Endometrial microvascular endothelial cells (primary cell): ENCODE measurements around the gene FLNC. TPM values are rescaled to one million over a fixed set of nuclear protein-coding genes. Genes with fewer than 3 reads are reported as not detected.

ENCODE experiments used
- in situ Hi-C: cut with HindIII; loops from 2 replicates; pipeline ENCODE4 v1.10.0; 2017; ENCODE audit warnings: low sequenced_read_pairs, low pct_unique_long_range_greater_than_20kb; ENCODE audit errors: inconsistent ontology term
- total RNA-seq: library from RNA; depleted of rRNA; stranded (reverse); fragments of >200 nt; gene quantifications from one replicate; pipeline ENCODE4 v1.2.3, GENCODE V29; 2015; ENCODE audit errors: inconsistent ontology term

The FLNC gene
- total RNA-seq, 1 donor from 2014 or later = 155 TPM

DNA sequence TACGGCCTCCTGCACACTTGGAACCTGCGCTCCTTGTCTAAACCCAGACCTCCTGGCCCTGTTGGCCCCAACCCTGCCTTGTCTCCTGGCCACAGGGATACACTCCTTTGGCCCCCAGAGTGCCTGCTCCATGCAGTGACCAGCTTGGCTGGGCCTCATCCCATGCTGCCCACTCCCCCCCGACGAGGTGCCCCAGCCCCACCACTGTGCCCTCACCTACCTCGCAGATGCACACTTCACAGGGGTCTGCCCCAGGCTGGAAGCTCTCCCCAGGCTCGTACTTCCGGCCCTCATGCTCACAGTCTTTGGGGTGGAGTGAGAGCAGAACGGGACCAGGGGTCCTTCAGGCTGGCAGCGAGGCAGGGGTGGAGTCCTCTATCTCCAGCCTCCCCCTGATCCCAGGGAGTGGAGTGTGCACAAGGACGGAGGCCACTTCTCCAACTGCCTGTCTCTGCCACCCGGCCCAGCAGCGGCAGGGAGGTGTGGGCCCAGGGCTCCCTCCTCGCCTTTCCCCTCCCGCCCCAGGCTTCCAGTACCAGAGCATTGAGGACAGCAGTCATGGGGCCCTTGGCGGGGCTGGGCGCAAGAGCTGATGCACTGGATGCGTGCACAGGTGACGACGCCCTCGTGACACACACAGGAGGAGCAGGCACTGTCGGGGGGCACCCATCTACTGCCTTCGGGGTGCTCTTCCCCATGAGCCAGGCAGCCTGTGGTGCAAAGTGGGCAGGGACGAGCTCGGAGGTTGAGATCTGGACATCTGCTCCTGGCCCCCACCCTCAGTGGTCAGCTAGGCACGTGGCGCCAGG lies 54.6 kb downstream of the FLNC start:
- in situ Hi-C loops = no loop called here

DNA sequence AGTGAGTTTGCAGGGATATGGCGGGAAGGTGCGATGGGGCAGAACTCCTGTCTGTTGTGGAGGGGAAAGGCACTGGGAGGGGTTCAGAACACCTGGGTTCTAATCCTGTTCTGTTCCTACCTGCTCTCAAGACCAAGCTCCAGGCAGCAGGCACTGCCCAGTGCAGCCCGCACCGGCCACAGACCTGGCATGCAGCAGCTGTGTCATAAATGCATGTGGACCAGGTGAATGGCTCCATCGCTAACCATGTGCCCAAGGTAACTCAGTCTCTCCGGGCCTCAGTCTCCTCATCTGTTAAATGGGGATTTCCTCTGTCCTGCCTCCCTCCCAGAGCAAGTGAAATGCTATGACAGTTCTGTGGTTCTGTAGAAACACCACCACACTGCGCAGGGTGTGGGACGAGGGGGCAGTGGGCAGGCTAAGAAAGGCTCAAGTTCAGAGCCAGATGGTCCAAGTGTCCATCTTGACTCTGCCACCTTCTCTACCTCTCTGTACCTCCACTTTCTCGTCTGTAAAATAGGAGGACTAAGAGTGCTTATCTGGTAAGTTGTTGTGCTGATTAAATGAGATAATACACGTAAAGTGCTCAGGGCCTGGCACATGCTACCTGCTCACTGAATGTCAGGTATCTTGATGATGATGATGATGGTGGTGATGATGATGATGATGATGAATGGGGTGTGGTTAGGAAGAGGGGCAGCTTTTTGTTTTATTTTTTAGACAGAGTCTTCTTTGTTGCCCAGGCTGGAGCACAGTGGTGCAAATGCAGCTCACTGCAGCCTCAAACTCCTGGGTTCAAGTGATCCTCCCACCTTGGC lies 55.4 kb downstream of the FLNC start:
- in situ Hi-C loops = no loop called here

DNA sequence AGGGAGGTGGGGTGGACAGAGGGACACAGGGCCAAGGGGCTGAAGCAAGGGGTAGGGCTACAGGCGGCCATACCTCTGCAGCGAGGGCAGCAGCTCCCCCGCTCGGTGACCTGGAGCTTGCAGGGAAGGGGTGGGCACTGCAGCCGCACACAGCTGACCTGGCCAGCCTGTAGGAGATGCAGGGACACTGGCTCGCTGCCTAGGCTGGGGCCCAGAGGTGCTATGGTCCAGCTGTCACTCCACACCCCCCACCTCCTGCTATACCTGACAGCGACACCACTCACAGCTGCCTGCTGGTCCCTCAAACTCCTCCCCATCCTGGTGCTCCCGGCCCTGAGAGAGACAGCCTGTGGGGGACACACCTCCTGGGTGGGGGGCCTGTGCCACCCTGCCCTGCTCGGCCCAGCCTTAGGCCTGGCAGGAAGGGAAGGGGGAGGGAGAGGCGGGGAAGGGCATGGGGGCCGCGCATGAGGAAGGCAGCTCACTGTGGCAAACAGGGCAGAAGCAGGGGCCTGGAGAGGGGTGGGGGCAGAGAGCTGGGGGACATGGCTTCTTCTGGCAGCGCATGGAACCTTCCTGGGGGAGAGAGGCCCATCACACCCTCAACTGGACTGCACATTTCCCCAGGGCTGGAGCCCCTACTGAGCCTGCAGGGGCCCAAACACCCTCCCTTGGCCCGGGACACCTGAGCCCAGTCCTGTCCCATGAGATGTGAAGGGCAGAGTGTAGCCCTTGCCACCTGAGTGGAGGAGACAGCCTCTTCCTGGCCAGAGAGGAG lies 56.4 kb downstream of the FLNC start:
- in situ Hi-C loops = no loop called here

DNA sequence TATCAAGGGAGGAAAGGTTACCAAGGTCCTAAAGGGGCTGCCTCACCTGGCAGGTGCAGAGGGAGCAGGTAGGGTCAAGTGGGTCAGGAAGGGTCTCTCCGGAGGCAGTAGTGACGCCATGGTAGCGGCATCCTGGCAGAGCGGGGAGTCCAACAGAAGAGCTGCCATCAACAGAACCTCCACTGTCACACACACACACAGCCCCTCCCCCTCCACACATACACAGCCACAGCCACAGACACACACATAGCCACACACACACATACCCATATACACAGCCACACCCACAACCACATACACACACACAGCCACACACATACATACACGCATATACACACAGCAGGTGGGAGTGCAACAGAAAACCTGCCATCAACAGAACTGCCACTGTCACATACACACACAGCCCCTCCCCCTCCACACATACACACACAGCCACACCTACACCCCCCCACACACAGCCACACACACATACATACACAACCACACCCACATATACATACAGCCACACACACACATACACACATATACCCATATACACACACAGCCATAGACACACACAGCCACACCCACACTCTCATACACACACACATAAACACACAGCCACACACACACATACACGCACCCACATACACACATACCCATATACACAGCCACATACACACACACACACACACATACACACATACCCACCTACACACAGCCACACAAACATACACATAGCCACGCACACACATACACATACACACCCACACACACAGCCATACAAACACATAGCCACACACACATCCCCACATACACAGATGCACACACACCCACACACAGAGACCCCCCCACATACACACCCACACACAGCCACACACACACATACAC lies 57.2 kb downstream of the FLNC start:
- in situ Hi-C loops = no loop called here

DNA sequence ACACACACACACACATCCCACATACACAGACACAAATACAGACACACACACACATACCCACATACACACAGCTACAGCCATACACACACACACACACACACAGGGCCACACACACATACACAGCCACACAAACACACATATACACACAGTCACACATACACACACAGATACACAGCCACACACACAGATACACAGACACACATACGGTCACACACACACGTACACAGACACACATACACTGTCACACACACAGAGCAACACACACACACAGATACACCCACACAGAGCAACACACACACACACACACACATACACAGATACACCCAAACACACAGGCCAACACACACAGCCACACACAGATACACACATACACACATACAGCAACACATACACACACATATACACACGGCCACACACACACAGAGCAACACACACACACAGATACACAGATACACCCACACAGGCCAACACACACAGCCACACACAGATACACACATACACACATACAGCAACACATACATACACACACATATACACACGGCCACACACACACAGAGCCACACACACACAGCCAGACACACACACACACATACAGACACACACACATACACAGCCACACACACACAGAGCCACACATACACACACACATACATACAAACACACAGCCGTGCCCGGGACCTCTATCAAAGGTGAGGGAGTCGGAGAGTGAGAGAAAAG lies 58.0 kb downstream of the FLNC start:
- in situ Hi-C loops = no loop called here

DNA sequence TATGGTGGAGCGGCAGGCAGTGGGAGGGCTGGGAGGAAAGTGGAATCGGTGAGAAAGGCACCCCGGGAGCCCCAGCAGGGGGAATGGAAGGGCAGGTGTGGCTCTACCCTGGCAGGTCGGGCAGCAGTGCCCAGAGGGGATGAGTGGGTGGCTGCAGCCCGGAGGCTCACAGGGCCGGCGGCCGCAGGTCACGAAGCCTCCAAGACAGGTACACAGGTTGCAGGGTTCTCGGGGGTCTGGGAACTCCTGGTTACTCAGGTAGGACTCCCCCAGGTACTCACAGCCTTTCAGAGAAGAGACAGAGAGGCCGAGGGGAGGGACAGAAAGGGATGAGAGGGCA lies 58.5 kb downstream of the FLNC start:
- in situ Hi-C loops = no loop called here

DNA sequence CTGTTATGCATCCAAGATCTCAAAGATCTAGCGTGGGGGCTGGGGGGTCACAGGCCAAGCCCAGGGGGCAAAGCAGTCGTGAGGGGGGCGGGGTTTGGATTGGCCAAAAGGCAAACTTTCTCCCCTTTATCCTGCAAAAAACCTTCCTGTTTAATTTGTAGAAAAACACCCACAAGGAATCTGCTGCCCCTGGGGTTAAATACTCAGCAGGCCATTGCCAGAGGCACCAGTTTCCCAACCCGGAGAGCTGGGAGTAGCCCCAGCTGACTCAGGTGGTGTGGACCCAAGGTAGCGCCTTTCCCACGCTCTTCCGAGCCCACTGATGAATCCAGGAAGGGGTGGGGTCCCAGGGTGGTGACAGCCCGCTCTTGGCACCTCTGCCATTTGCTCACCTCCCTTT lies 58.9 kb downstream of the FLNC start:
- in situ Hi-C loops = no loop called here

DNA sequence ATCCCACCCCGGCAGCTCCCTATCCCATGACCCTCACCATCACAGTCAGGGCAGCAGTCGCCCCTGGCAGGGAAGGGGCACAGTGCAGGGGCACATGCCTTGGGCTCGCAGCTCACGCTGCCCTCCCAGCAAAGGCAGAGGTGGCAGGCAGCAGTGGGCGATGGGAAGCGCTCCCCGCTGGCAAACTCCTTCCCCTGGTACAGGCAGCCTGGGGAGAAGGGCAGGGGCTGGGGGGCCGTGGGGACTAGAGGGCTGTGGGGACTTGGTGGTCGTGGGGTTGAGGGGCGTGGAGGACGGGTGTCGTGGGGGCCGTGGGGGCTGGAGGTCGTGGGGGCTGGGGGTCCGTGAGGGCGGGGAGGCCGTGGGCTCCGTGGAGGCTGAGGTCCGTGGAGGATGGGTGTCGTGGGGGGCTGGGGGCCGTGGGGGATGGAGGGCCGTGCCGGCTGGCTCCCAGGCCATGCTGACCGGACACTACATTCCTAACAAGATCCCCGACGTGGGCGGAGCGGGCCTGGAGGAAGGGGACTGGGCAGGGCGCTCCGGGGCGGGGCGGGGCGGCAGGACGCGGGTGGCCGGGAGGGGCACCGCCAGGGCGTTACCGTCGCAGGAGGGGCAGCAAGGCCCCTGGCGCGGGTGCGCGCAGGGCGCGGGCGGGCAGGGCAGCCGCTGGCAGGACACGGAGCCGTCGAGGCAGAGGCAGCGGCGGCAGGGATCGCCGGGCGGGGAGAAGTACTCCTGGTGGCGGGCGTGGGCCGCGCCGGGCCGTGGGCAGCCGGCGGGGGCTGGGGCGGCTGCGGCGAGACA lies 60.3 kb downstream of the FLNC start:
- in situ Hi-C loops = no loop called here

DNA sequence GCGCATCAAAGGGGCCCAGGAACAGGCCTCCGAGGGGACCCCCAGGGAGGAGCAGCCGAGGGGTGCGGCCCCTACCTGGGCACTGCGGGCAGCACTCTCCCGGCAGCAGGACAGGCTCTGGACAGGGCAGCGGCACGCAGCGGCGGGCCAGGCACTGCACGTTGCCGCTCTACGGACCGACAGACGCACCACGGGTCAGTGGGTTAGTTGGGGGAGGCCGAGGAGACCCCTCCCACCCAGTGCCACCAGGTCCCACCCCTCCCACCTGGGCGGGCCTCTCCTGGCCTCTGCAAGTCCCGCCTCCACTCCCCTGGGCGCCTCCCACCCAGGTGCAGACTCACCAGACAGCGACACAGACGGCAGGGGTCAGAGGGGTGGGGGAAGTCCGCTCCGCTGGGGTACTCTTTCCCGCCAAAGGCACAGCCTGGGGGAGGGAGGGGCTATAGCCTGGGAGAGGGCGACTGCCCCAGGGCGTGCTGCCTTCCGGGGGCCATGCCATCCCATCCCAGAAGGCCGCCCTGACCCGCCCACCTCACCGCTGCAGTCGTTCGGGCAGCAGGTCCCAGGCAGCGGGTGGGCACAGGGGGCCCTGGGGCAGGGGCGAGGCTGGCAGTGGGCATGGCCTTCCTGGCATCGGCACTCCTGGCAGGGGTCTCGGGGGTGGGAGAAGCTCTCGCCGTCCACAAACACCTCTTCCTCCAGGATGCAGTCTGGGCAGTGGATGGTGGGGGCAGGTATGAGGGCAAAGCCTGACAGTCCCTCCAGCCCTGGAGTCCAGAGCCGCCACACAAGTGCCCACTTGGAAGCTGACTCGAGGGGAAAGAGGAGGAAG lies 61.1 kb downstream of the FLNC start:
- in situ Hi-C loops = no loop called here

DNA sequence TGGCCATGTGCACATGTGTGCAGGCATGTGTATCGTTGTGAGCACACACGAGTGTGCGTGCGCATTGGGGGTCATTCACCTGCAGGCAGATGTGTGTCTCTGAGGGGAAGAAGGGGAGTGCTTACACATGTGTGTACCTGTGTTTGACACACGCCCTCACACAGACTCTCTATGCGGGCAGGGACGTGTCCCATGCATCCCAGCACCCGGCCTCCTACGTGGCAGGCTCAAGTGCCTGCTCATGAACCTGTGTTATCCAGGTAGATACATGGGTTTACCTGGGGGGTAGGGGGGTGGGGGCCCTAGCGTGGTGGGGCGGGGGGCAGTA lies 61.7 kb downstream of the FLNC start:
- in situ Hi-C loops = no loop called here

DNA sequence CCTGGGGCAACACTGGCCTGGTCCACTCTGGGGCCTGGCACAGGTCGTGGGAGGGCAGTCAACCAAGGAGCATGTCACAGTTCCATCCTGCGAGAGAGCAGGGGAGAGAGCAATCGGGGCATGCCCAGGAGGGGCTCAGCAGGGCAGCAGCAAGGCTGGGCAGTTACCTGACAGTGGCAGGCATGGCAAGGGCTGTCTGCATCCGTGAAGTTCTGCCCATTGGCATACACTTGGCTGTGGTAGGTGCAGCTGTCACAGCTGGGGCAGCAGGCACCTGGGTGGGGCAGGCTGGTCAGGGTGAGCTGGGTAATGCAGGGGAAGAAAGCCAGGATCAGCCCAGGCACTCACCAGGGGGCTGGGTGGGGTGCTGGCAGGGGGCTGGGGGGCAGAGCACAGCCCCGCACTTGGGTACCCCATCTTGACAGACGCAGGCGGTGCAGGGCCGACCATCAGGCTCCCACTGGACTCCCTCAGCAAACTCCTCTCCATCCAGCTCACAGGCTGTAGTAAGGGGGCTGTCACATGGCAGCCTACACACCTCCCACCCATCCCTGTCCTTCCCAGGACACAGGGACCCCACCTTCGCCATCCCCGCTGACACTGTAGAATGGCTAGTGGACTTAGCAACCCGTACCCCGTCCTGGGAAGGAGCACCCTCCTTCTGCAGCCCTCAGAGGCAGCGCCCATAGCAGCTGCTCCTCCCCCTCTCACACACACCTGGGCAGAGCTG lies 62.5 kb downstream of the FLNC start:
- in situ Hi-C loops = no loop called here

DNA sequence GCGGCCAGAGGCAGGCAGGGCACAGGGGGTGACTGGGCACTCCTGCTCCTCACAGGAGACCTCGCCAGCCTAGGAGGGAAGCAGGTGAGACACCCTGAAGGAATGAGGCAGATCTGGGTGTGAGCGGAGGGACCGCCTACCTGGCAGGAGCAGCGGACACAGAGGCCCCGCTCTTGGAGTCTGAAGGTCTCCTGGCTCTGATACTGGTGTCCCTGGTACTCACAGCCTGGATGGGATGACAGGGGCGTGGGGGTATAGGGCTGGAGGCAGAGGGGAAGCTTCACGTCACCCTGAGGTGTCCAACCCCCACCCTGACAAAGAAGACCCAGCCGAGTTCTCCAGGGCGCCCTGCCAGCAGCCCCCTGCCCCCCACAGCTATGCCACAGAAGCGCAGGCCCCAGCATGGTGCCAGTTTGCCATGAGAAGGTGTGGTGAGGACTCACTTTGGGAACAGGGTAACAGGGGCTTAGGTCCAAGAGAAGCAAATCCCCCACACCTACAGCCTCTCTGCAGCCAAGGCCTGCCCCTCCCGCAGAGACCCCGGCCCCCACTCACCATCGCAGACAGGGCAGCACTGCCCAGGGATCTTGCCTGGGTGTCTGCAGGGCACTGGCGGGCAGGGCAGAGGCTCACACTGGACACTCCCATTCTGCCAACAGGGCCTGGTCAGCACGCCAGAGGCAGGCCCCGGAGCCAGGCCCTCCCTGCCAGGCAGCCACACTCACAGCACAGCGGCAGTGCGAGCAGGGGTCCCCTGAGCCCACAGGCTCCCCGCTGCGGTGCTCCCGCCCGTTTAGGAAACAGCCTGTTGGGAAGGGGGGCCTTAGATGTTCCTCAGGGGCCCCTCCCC lies 63.3 kb downstream of the FLNC start:
- in situ Hi-C loops = no loop called here

DNA sequence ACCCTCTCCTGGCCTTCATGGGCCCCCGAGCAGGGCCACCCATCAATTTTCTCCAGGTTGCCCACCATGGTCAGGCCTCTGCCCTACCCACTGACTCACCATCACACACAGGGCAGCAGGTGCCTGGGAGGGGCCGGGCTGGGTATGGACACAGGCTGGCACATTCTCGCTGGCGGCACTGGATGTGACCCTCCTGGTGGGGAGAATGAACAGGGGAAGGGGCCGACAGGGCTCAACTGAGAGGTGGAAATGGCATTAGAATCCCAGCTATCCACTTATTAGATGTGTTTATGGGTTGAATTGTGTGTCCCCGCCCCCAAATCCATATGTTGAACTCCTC lies 63.9 kb downstream of the FLNC start:
- in situ Hi-C loops = no loop called here

DNA sequence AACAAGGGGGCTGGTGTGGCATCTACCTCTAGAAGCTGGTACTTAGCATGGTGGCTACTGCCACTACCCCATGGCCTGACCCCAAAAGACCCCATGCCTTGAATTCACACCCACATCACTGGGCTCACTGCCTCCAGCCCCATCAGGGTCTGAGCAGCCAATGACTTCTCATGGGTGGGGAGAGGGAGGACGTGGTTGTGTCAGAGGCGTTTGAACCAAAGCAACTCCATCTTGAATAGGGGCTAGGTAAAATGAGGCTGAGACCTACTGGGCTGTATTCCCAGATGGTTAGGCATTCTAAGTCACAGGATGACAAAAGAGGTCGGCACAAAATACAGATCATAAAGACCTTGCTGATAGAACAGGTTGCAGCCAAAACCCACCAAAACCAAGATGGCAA lies 65.1 kb downstream of the FLNC start:
- in situ Hi-C loops = no loop called here

DNA sequence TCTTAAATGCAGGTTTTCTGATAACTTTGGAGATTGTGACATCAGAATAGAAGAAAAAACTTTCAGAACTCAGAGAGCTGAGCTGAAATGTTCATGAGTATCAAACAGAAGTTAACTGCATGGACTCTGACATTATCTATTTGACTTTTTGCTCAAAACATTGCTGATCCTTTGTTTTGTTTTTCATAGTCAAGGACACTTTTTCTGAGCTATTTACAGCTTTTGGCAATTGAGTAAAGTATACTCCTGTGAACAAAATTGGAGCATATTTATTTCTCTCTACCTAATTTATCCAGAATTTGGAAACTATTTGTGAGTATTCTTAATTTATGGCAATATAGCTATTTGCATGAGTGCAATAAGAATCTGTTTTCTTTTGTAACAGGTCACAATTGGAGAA lies 69.2 kb downstream of the FLNC start:
- in situ Hi-C loops = no loop called here
